WTC11 (cell line): ENCODE data around the gene NEK11. TPM values are rescaled to one million over a fixed set of nuclear protein-coding genes. Genes with fewer than 3 reads are reported as not detected.

Experiments
- ATAC-seq: fragments of 200-7000 bp; cut with Tn5 transposase; 2 replicates; pipeline ENCODE4 v1.10.0; 2021; ENCODE audit warnings: mild to moderate bottlenecking, moderate library complexity
- CTCF ChIA-PET: fragments of 300-600 bp; sonication (Branson Sonifier 250); formaldehyde crosslinking; loops from one replicate; lab custom pipeline; 2021; ENCODE audit warnings: antibody characterized with exemption; lab: Charles Lee
- POLR2A ChIA-PET: fragments of 350-600 bp; sonication (Branson Sonifier 250); formaldehyde crosslinking; loops from one replicate; lab custom pipeline; 2021; ENCODE audit warnings: antibody characterized with exemption; lab: Charles Lee
- DNase-seq: peaks from one replicate; pipeline ENCODE4 v3.0.0; 2021; ENCODE audit warnings: low spot score
- H3K27ac Mint-ChIP-seq: 2 replicates; pipeline ENCODE4 v1.8.0; 2021; ENCODE audit warnings: mixed read lengths
- H3K27me3 Mint-ChIP-seq: 2 replicates; pipeline ENCODE4 v1.8.0; 2021; ENCODE audit warnings: low read depth, mild to moderate bottlenecking, moderate library complexity, mixed read lengths
- H3K36me3 Mint-ChIP-seq: 2 replicates; pipeline ENCODE4 v1.8.0; 2021; ENCODE audit warnings: mixed read lengths
- H3K4me1 Mint-ChIP-seq: 2 replicates; pipeline ENCODE4 v1.8.0; 2022; ENCODE audit warnings: mixed read lengths
- H3K4me3 Mint-ChIP-seq: 2 replicates; pipeline ENCODE4 v1.8.0; 2021; ENCODE audit warnings: mild to moderate bottlenecking, moderate library complexity, mixed read lengths
- H3K9me3 Mint-ChIP-seq: 2 replicates; pipeline ENCODE4 v1.8.0; 2021; ENCODE audit warnings: mixed read lengths
- CBFB ChIP-seq: sonication (generic); formaldehyde crosslinking; IDR thresholded peaks from 2 replicates; pipeline ENCODE4 v1.8.1; 2022; ENCODE audit warnings: mild to moderate bottlenecking, low read depth, missing genetic modification reagents
- CREB1 ChIP-seq: sonication (generic); formaldehyde crosslinking; IDR thresholded peaks from 2 replicates; pipeline ENCODE4 v1.8.0; 2023; ENCODE audit warnings: mild to moderate bottlenecking, missing genetic modification reagents
- ESRRA ChIP-seq: sonication (generic); formaldehyde crosslinking; IDR thresholded peaks from 2 replicates; pipeline ENCODE4 v1.8.1; 2022; ENCODE audit warnings: mild to moderate bottlenecking, missing genetic modification reagents, borderline replicate concordance
- ETV6 ChIP-seq: sonication (generic); formaldehyde crosslinking; IDR thresholded peaks from 2 replicates; pipeline ENCODE4 v1.8.1; 2022; ENCODE audit warnings: mild to moderate bottlenecking, missing genetic modification reagents
- FOXK1 ChIP-seq: sonication (generic); formaldehyde crosslinking; IDR thresholded peaks from 2 replicates; pipeline ENCODE4 v1.8.0; 2022; ENCODE audit warnings: mild to moderate bottlenecking, moderate library complexity, missing genetic modification reagents
- FOXP1 ChIP-seq: sonication (generic); formaldehyde crosslinking; IDR thresholded peaks from 2 replicates; pipeline ENCODE4 v1.8.0; 2022; ENCODE audit warnings: missing genetic modification reagents, mild to moderate bottlenecking, moderate library complexity, borderline replicate concordance
- GRHL2 ChIP-seq: fragments of 250-450 bp; sonication (Bioruptor Pico); IDR thresholded peaks from 2 replicates; pipeline ENCODE4 v1.8.0; 2022; ENCODE audit warnings: mild to moderate bottlenecking, moderate library complexity; ENCODE audit not compliant: insufficient replicate concordance, severe bottlenecking
- MYBL2 ChIP-seq: sonication (generic); formaldehyde crosslinking; IDR thresholded peaks from 2 replicates; pipeline ENCODE4 v1.8.1; 2023; ENCODE audit warnings: mild to moderate bottlenecking, moderate library complexity, missing genetic modification reagents
- NR1H2 ChIP-seq: sonication (generic); formaldehyde crosslinking; IDR thresholded peaks from 2 replicates; pipeline ENCODE4 v1.9.0; 2021; ENCODE audit warnings: mild to moderate bottlenecking, moderate library complexity, missing genetic modification reagents
- SMAD4 ChIP-seq: sonication (generic); formaldehyde crosslinking; IDR thresholded peaks from 2 replicates; pipeline ENCODE4 v1.8.0; 2022; ENCODE audit warnings: mild to moderate bottlenecking, missing genetic modification reagents
- SOX15 ChIP-seq: fragments of 250-450 bp; sonication (Bioruptor Pico); IDR thresholded peaks from 2 replicates; pipeline ENCODE4 v1.9.0; 2021; ENCODE audit warnings: mild to moderate bottlenecking
- ZBTB21 ChIP-seq: sonication (generic); formaldehyde crosslinking; IDR thresholded peaks from 2 replicates; pipeline ENCODE4 v1.8.1; 2023; ENCODE audit warnings: mild to moderate bottlenecking, missing genetic modification reagents, borderline replicate concordance
- ZNF396 ChIP-seq: fragments of 250-450 bp; sonication (Bioruptor Pico); IDR thresholded peaks from 2 replicates; pipeline ENCODE4 v1.8.0; 2021; ENCODE audit warnings: mild to moderate bottlenecking, moderate library complexity, borderline replicate concordance
- total RNA-seq: library from RNA; stranded (reverse); gene quantifications from 3 replicates; pipeline ENCODE4 v1.2.3, GENCODE V29; 2021
- TF ChIP-seq, protein P1 (sequence below): sonication (generic); formaldehyde crosslinking; IDR thresholded peaks from 2 replicates; pipeline ENCODE4 v1.8.0; 2022; ENCODE audit warnings: mild to moderate bottlenecking, missing genetic modification reagents
- TF ChIP-seq, protein P2 (sequence below): sonication (generic); formaldehyde crosslinking; IDR thresholded peaks from 2 replicates; pipeline ENCODE4 v1.8.1; 2023; ENCODE audit warnings: mild to moderate bottlenecking, missing genetic modification reagents, borderline replicate concordance
- TF ChIP-seq, protein P3 (sequence below): sonication (generic); formaldehyde crosslinking; IDR thresholded peaks from 2 replicates; pipeline ENCODE4 v1.8.0; 2023; ENCODE audit warnings: mild to moderate bottlenecking, missing genetic modification reagents
- TF ChIP-seq, protein P4 (sequence below): sonication (generic); formaldehyde crosslinking; IDR thresholded peaks from 2 replicates; pipeline ENCODE4 v1.8.1; 2023; ENCODE audit warnings: mild to moderate bottlenecking, moderate library complexity, missing genetic modification reagents
- TF ChIP-seq, protein P5 (sequence below): fragments of 200-600 bp; IDR thresholded peaks from 2 replicates; pipeline ENCODE4 v1.8.0; 2022; ENCODE audit warnings: antibody characterized with exemption

The NEK11 gene
- total RNA-seq, 1 experiment from 2014 or later, result 1.6 TPM

DNA sequence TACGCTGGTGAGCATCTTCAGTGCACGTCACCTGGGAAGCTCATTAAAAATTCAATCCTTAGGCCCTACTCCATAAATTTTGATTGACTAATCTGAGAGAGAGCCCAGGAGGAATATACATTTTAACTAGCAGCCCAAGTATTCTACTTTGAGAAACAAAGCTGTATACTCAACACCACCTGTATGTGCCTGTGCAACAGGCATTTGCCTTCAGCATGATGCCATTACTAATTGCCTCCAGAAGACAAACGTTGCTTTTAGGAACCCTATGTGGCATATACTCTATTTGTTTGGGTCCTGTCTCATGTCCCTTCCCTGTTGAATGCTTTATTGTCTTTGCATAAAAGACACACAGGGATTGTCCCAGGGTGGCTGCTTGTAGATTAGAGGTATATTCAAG lies 7.7 kb upstream of the NEK11 start:
- CTCF ChIA-PET, result interaction anchor here (0.6 to 1.1 kb wide), 3 partner anchors 14 to 1104 kb away, joined by 3 to 5 read pairs (median 3); no protein-coding TSS in a partner anchor
- POLR2A ChIA-PET, result no interaction called here
- TF ChIP-seq, protein P1, sequence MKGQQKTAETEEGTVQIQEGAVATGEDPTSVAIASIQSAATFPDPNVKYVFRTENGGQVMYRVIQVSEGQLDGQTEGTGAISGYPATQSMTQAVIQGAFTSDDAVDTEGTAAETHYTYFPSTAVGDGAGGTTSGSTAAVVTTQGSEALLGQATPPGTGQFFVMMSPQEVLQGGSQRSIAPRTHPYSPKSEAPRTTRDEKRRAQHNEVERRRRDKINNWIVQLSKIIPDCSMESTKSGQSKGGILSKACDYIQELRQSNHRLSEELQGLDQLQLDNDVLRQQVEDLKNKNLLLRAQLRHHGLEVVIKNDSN (CRISPR knock-in tag), result no peak
- TF ChIP-seq, protein P2, sequence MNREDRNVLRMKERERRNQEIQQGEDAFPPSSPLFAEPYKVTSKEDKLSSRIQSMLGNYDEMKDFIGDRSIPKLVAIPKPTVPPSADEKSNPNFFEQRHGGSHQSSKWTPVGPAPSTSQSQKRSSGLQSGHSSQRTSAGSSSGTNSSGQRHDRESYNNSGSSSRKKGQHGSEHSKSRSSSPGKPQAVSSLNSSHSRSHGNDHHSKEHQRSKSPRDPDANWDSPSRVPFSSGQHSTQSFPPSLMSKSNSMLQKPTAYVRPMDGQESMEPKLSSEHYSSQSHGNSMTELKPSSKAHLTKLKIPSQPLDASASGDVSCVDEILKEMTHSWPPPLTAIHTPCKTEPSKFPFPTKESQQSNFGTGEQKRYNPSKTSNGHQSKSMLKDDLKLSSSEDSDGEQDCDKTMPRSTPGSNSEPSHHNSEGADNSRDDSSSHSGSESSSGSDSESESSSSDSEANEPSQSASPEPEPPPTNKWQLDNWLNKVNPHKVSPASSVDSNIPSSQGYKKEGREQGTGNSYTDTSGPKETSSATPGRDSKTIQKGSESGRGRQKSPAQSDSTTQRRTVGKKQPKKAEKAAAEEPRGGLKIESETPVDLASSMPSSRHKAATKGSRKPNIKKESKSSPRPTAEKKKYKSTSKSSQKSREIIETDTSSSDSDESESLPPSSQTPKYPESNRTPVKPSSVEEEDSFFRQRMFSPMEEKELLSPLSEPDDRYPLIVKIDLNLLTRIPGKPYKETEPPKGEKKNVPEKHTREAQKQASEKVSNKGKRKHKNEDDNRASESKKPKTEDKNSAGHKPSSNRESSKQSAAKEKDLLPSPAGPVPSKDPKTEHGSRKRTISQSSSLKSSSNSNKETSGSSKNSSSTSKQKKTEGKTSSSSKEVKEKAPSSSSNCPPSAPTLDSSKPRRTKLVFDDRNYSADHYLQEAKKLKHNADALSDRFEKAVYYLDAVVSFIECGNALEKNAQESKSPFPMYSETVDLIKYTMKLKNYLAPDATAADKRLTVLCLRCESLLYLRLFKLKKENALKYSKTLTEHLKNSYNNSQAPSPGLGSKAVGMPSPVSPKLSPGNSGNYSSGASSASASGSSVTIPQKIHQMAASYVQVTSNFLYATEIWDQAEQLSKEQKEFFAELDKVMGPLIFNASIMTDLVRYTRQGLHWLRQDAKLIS, result no peak
- TF ChIP-seq SOX15 (CRISPR knock-in tag) (no peak), FOXK1 (no peak), FOXP1 (CRISPR knock-in tag) (no peak), NR1H2 (no peak), GRHL2 (CRISPR knock-in tag) (no peak), MYBL2 (CRISPR knock-in tag) (no peak), ZNF396 (CRISPR knock-in tag) (no peak), ZBTB21 (CRISPR knock-in tag) (no peak), SMAD4 (CRISPR knock-in tag) (no peak), ESRRA (CRISPR knock-in tag) (no peak), ETV6 (CRISPR knock-in tag) (no peak)
- TF ChIP-seq, protein P3, sequence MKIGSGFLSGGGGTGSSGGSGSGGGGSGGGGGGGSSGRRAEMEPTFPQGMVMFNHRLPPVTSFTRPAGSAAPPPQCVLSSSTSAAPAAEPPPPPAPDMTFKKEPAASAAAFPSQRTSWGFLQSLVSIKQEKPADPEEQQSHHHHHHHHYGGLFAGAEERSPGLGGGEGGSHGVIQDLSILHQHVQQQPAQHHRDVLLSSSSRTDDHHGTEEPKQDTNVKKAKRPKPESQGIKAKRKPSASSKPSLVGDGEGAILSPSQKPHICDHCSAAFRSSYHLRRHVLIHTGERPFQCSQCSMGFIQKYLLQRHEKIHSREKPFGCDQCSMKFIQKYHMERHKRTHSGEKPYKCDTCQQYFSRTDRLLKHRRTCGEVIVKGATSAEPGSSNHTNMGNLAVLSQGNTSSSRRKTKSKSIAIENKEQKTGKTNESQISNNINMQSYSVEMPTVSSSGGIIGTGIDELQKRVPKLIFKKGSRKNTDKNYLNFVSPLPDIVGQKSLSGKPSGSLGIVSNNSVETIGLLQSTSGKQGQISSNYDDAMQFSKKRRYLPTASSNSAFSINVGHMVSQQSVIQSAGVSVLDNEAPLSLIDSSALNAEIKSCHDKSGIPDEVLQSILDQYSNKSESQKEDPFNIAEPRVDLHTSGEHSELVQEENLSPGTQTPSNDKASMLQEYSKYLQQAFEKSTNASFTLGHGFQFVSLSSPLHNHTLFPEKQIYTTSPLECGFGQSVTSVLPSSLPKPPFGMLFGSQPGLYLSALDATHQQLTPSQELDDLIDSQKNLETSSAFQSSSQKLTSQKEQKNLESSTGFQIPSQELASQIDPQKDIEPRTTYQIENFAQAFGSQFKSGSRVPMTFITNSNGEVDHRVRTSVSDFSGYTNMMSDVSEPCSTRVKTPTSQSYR (CRISPR knock-in tag), result no peak
- H3K4me3 Mint-ChIP-seq, result no peak overlapping the region
- DNase-seq, result no peak
- H3K36me3 Mint-ChIP-seq, result peaks cover 18% of the 10 kb centered on the region
- H3K4me1 Mint-ChIP-seq, result no peaks in the 10 kb centered on the region
- H3K27me3 Mint-ChIP-seq, result no peaks in the 10 kb centered on the region
- H3K9me3 Mint-ChIP-seq, result no peaks in the 10 kb centered on the region
- no peak overlapping the region for H3K27ac Mint-ChIP-seq
- ATAC-seq, result no peak

DNA sequence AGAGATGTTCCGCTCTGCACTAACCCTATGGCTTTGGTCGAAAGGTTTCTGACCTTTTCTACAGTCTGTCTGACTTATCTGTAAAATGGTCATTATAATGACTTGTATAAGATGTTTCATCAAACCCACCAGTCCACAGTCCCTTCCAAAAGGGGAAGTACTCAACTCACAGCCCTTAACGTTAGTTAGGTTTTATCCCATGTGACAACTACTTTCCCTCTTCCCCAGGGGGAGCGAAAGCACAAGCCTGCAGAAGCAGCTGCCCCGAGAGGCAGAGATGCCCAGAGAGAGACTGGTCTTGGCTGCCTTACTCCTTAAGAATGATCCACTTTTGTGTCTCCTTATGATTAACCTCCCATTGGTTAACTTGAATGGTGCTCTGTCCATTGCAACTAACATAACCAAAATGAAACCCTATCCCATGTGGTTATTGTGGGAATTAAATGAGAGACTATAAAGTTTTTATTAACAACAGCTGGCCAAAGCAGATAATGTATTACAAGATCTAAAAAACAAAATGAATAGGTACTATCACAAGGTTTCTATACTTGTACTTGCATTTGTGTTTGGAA lies 6.5 kb upstream of the NEK11 start:
- no peak overlapping the region for H3K27ac Mint-ChIP-seq
- no peaks in the 10 kb centered on the region for H3K9me3 Mint-ChIP-seq
- CTCF ChIA-PET, result no interaction called here
- POLR2A ChIA-PET, result no interaction called here
- no peaks in the 10 kb centered on the region for H3K27me3 Mint-ChIP-seq
- no peaks in the 10 kb centered on the region for H3K4me1 Mint-ChIP-seq
- TF ChIP-seq, protein P1 (CRISPR knock-in tag), result no peak
- TF ChIP-seq CREB1 (CRISPR knock-in tag) (no peak), CBFB (CRISPR knock-in tag) (no peak)
- TF ChIP-seq, protein P4, sequence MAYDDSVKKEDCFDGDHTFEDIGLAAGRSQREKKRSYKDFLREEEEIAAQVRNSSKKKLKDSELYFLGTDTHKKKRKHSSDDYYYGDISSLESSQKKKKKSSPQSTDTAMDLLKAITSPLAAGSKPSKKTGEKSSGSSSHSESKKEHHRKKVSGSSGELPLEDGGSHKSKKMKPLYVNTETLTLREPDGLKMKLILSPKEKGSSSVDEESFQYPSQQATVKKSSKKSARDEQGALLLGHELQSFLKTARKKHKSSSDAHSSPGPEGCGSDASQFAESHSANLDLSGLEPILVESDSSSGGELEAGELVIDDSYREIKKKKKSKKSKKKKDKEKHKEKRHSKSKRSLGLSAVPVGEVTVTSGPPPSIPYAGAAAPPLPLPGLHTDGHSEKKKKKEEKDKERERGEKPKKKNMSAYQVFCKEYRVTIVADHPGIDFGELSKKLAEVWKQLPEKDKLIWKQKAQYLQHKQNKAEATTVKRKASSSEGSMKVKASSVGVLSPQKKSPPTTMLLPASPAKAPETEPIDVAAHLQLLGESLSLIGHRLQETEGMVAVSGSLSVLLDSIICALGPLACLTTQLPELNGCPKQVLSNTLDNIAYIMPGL (CRISPR knock-in tag), result no peak
- TF ChIP-seq, protein P5, sequence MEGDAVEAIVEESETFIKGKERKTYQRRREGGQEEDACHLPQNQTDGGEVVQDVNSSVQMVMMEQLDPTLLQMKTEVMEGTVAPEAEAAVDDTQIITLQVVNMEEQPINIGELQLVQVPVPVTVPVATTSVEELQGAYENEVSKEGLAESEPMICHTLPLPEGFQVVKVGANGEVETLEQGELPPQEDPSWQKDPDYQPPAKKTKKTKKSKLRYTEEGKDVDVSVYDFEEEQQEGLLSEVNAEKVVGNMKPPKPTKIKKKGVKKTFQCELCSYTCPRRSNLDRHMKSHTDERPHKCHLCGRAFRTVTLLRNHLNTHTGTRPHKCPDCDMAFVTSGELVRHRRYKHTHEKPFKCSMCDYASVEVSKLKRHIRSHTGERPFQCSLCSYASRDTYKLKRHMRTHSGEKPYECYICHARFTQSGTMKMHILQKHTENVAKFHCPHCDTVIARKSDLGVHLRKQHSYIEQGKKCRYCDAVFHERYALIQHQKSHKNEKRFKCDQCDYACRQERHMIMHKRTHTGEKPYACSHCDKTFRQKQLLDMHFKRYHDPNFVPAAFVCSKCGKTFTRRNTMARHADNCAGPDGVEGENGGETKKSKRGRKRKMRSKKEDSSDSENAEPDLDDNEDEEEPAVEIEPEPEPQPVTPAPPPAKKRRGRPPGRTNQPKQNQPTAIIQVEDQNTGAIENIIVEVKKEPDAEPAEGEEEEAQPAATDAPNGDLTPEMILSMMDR, result no peak
- ATAC-seq (peak; percentile 74), DNase-seq (no peak)
- peaks cover 24% of the 10 kb centered on the region for H3K36me3 Mint-ChIP-seq
- no peak overlapping the region for H3K4me3 Mint-ChIP-seq
